GM23338 (cell line): ENCODE results near the gene DST. TPM values are rescaled to one million over a fixed set of nuclear protein-coding genes. Genes with fewer than 3 reads are reported as not detected.
A peak's percentile ranks its signal among the peaks of the same experiment; 100 is the strongest.

Experiments
- ATAC-seq: fragments of 200-7000 bp; cut with Tn5 transposase; 3 replicates; pipeline ENCODE4 v1.9.1; 2020
- DNase-seq: peaks from one replicate; pipeline ENCODE4 v3.0.0-alpha.2; 2015; ENCODE audit warnings: low spot score
- H2AFZ ChIP-seq: fragments of 200-600 bp; sonication (generic); 2 replicates; pipeline ENCODE4 v1.8.0; 2016; ENCODE audit warnings: antibody characterized with exemption, mild to moderate bottlenecking, moderate library complexity
- H3F3A ChIP-seq: fragments of 200-600 bp; sonication (generic); replicated peaks from 2 replicates; pipeline ENCODE4 v1.8.0; 2017; ENCODE audit warnings: antibody characterized with exemption, mixed run types, low read depth
- H3K27ac ChIP-seq: fragments of 200-600 bp; sonication (generic); 2 replicates; pipeline ENCODE4 v1.6.1; 2016; ENCODE audit warnings: low read depth
- H3K27me3 ChIP-seq: fragments of 200-600 bp; sonication (generic); 2 replicates; pipeline ENCODE4 v1.8.0; 2016; ENCODE audit warnings: mild to moderate bottlenecking, mixed run types, moderate library complexity; ENCODE audit not compliant: insufficient read depth
- H3K36me3 ChIP-seq: fragments of 200-600 bp; sonication (generic); 2 replicates; pipeline ENCODE4 v1.8.0; 2016; ENCODE audit warnings: mild to moderate bottlenecking; ENCODE audit not compliant: insufficient read depth
- H3K4me1 ChIP-seq: fragments of 200-600 bp; sonication (generic); 2 replicates; pipeline ENCODE4 v1.8.0; 2016; ENCODE audit warnings: mild to moderate bottlenecking, moderate library complexity; ENCODE audit not compliant: insufficient read depth
- H3K4me2 ChIP-seq: fragments of 200-600 bp; sonication (generic); 2 replicates; pipeline ENCODE4 v1.7.1; 2017; ENCODE audit warnings: mixed run types
- H3K4me3 ChIP-seq: fragments of 200-600 bp; sonication (generic); 2 replicates; pipeline ENCODE4 v1.6.1; 2016; ENCODE audit warnings: mixed run types
- H3K79me2 ChIP-seq: fragments of 200-600 bp; sonication (generic); replicated peaks from 2 replicates; pipeline ENCODE4 v1.8.0; 2017; ENCODE audit warnings: mild to moderate bottlenecking; ENCODE audit not compliant: insufficient read depth
- H3K9me2 ChIP-seq: fragments of 200-600 bp; sonication (generic); 2 replicates; pipeline ENCODE4 v1.8.0; 2017; ENCODE audit not compliant: insufficient read depth
- H4K20me1 ChIP-seq: fragments of 200-600 bp; sonication (generic); replicated peaks from 2 replicates; pipeline ENCODE4 v1.8.0; 2017; ENCODE audit warnings: mild to moderate bottlenecking; ENCODE audit not compliant: insufficient read depth
- H3K27ac Mint-ChIP-seq: 2 replicates; pipeline ENCODE4 v1.8.0; 2020; ENCODE audit warnings: inconsistent platforms, mild to moderate bottlenecking, moderate library complexity, mixed read lengths
- H3K27me3 Mint-ChIP-seq: 3 replicates; pipeline ENCODE4 v1.8.0; 2022; ENCODE audit warnings: low read depth, mild to moderate bottlenecking, moderate library complexity, mixed read lengths, inconsistent platforms; ENCODE audit not compliant: insufficient read depth, poor library complexity
- H3K36me3 Mint-ChIP-seq: 3 replicates; pipeline ENCODE4 v1.8.0; 2021; ENCODE audit warnings: low read depth, mild to moderate bottlenecking, inconsistent platforms, moderate library complexity, mixed read lengths
- H3K4me1 Mint-ChIP-seq: 3 replicates; pipeline ENCODE4 v1.8.0; 2020; ENCODE audit warnings: mild to moderate bottlenecking, inconsistent platforms, mixed read lengths
- H3K4me3 Mint-ChIP-seq: 3 replicates; pipeline ENCODE4 v1.8.0; 2021; ENCODE audit warnings: moderate library complexity, mild to moderate bottlenecking, inconsistent platforms, mixed read lengths
- H3K9me3 Mint-ChIP-seq: 3 replicates; pipeline ENCODE4 v1.8.0; 2020; ENCODE audit warnings: moderate library complexity, mild to moderate bottlenecking, inconsistent platforms, mixed read lengths
- CTCF ChIP-seq, 2 experiments: fragments of 200-600 bp in 1 of 2; sonication (generic) in 1 of 2; conservative IDR thresholded peaks; 2 replicates each; pipeline versions ENCODE4 v1.5.1 to v1.6.1; 2016 to 2017; ENCODE audit warnings: antibody characterized with exemption in 2 of 2, low read depth in 2 of 2, mild to moderate bottlenecking in 2 of 2, moderate library complexity in 1 of 2
- STAT1 ChIP-seq: IDR thresholded peaks from one replicate; pipeline ENCODE4 v1.6.1; 2016; ENCODE audit warnings: antibody characterized with exemption; ENCODE audit not compliant: unreplicated experiment
- ZNF462 ChIP-seq: fragments of 250-450 bp; sonication (Bioruptor Pico); IDR thresholded peaks from 2 replicates; pipeline ENCODE4 v1.5.0; 2020; ENCODE audit warnings: mild to moderate bottlenecking, moderate library complexity
- polyA plus RNA-seq: library from polyadenylated mRNA; unstranded; fragments of >200 nt; fragmentation: Nextera tagmentation; extraction: Ambion mirVana; gene quantifications from 2 replicates; pipeline ENCODE4 v1.2.1, GENCODE V29; 2016
- total RNA-seq: library from RNA; depleted of rRNA; stranded (reverse); fragments of >200 nt; shearing (Covaris generic); gene quantifications from 2 replicates; pipeline ENCODE4 v1.2.3, GENCODE V29; 2014

DST gene
- total and polyA plus RNA-seq, 2 experiments from 2014 or later, result 88.7 to 188 TPM

GRCh38 chr6:56547687-56548086 lies 95.0 kb downstream of the DST start (continued):
- TF ChIP-seq ZNF462, result no peak
- no peak for TF ChIP-seq STAT1

- H3K79me2 ChIP-seq, result peaks cover 61% of the 10 kb centered on the region
- H3K9me3 Mint-ChIP-seq, result no peaks in the 10 kb centered on the region
- peak overlapping the region; percentile 81 for H3K4me2 ChIP-seq
- no peaks in the 10 kb centered on the region for H3K36me3 Mint-ChIP-seq
- peak overlapping the region; percentile 89 for H3K27ac ChIP-seq
- H3K27ac Mint-ChIP-seq, result no peak overlapping the region
- H3K36me3 ChIP-seq, result no peaks in the 10 kb centered on the region
- no peak overlapping the region for H2AFZ ChIP-seq
- peaks cover 41% of the 10 kb centered on the region for H3K4me1 ChIP-seq
- H3K4me3 Mint-ChIP-seq, result no peak overlapping the region
- no peaks in the 10 kb centered on the region for H3K9me2 ChIP-seq
- H3K4me3 ChIP-seq, result peak overlapping the region; percentile 53
- H3K4me1 Mint-ChIP-seq, result peaks cover 5% of the 10 kb centered on the region; the same call in 1 of the 3 replicates
- no peaks in the 10 kb centered on the region for H3K27me3 Mint-ChIP-seq
- peaks cover 3% of the 10 kb centered on the region; the same call in 1 of the 2 replicates for H3F3A ChIP-seq
- peak; percentile 98 for ATAC-seq
- H4K20me1 ChIP-seq, result peaks cover 9% of the 10 kb centered on the region; the same call in 1 of the 2 replicates
- no peaks in the 10 kb centered on the region for H3K27me3 ChIP-seq
- peak; percentile 96 for DNase-seq
- TF ChIP-seq CTCF (conservative IDR thresholded peaks at IDR 0.05; ENCODE audit: low read depth in 2 of 2) (peak in 1 of 2 experiments; percentile 40; a peak in 2 of 4 replicates), ZNF462 (no peak)
Measured at GRCh38 chr6:56542364-56543331, 100.0 kb downstream of the DST start.
